MCF 10A (cell line): ENCODE results near the gene SYT17. TPM values are rescaled to one million over a fixed set of nuclear protein-coding genes. Genes with fewer than 3 reads are reported as not detected.

Source experiments
- BruUV-seq: library from RNA; stranded (reverse); fragments of 400-500 nt; replicated peaks from 2 replicates; lab custom pipeline; 2021; lab: Mats Ljungman, UMichigan
- CTCF ChIA-PET: fragments of 300-600 bp; sonication (Branson Sonifier 250); formaldehyde crosslinking; extraction: SDS; loops from one replicate; lab custom pipeline; 2021; ENCODE audit warnings: antibody characterized with exemption, inconsistent platforms; lab: Yijun Ruan, JAX
- POLR2A ChIA-PET: fragments of 300-600, 350-650 bp; sonication (Branson Sonifier 250); formaldehyde crosslinking; extraction: SDS; loops from one replicate; lab custom pipeline; 2020; ENCODE audit warnings: antibody characterized with exemption, inconsistent platforms; lab: Yijun Ruan, JAX
- DNase-seq: peaks from one replicate; pipeline ENCODE4 v3.0.0-alpha.2; 2018; ENCODE audit not compliant: unreplicated experiment
- H3K27ac Mint-ChIP-seq: one replicate; pipeline ENCODE4 v1.8.0; 2022; ENCODE audit warnings: mild to moderate bottlenecking, low read depth, mixed read lengths; ENCODE audit not compliant: unreplicated experiment
- H3K27me3 Mint-ChIP-seq: one replicate; pipeline ENCODE4 v1.8.0; 2022; ENCODE audit warnings: mixed read lengths; ENCODE audit not compliant: insufficient read depth, unreplicated experiment
- H3K36me3 Mint-ChIP-seq: one replicate; pipeline ENCODE4 v1.8.0; 2022; ENCODE audit warnings: mild to moderate bottlenecking, moderate library complexity, mixed read lengths; ENCODE audit not compliant: insufficient read depth, unreplicated experiment
- H3K4me1 Mint-ChIP-seq: one replicate; pipeline ENCODE4 v1.8.0; 2022; ENCODE audit warnings: mixed read lengths; ENCODE audit not compliant: insufficient read depth, unreplicated experiment
- H3K4me3 Mint-ChIP-seq: one replicate; pipeline ENCODE4 v1.8.0; 2022; ENCODE audit warnings: mild to moderate bottlenecking, moderate library complexity, mixed read lengths; ENCODE audit not compliant: unreplicated experiment
- H3K9me3 Mint-ChIP-seq: one replicate; pipeline ENCODE4 v1.8.0; 2022; ENCODE audit warnings: mixed read lengths; ENCODE audit not compliant: unreplicated experiment
- CTCF ChIP-seq: fragments of 200-600 bp; IDR thresholded peaks from one replicate; pipeline ENCODE4 v1.8.0; 2022; ENCODE audit warnings: antibody characterized with exemption, mild to moderate bottlenecking; ENCODE audit not compliant: unreplicated experiment
- intact Hi-C: fragments of 100-400 bp; cut with micrococcal nuclease; formaldehyde crosslinking; loops from 2 replicates; pipeline ENCODE4 v1.14.1; 2022
- total RNA-seq: library from RNA; stranded (reverse); gene quantifications from 2 replicates; pipeline ENCODE4 v1.2.3, GENCODE V29; 2022

Gene SYT17
- total RNA-seq, 1 experiment from 2014 or later = not detected

GRCh38 chr16:19218581-19218980, 50.5 kb downstream of the SYT17 start:
- intact Hi-C loops = no loop called here
- CTCF ChIA-PET = no interaction called here
- BruUV-seq = no TSS peak
- Mint-ChIP-seq H3K36me3 (no peaks in the 10 kb centered on the region), H3K4me1 (no peaks in the 10 kb centered on the region), H3K27me3 (peaks cover 15% of the 10 kb centered on the region), H3K27ac (no peak overlapping the region), H3K9me3 (no peaks in the 10 kb centered on the region), H3K4me3 (no peak overlapping the region)
- POLR2A ChIA-PET = no interaction called here
- TF ChIP-seq CTCF = no peak
- no peak for DNase-seq

GRCh38 chr16:19219836-19220235, 51.8 kb downstream of the SYT17 start:
- BruUV-seq = no TSS peak
- POLR2A ChIA-PET = no interaction called here
- no peak for TF ChIP-seq CTCF
- no peak for DNase-seq
- peaks cover 15% of the 10 kb centered on the region for H3K27me3 Mint-ChIP-seq
- H3K27ac Mint-ChIP-seq = no peak overlapping the region
- intact Hi-C loops = loop anchor here (5.0 kb wide), 1 partner anchor 157 kb away; no protein-coding TSS in a partner anchor
- no peak overlapping the region for H3K4me3 Mint-ChIP-seq
- H3K4me1 Mint-ChIP-seq = no peaks in the 10 kb centered on the region
- no peaks in the 10 kb centered on the region for H3K36me3 Mint-ChIP-seq
- CTCF ChIA-PET = no interaction called here
- peaks cover 9% of the 10 kb centered on the region for H3K9me3 Mint-ChIP-seq

GRCh38 chr16:19223235-19224170, 55.5 kb downstream of the SYT17 start:
- Mint-ChIP-seq H3K36me3 (no peaks in the 10 kb centered on the region), H3K4me1 (peaks cover 11% of the 10 kb centered on the region), H3K4me3 (no peak overlapping the region), H3K27me3 (peaks cover 3% of the 10 kb centered on the region), H3K9me3 (peaks cover 9% of the 10 kb centered on the region), H3K27ac (no peak overlapping the region)
- ChIA-PET CTCF (interaction anchor here (0.6 to 2.6 kb wide), 15 partner anchors 8 to 1117 kb away, joined by 3 to 11 read pairs (median 3); no protein-coding TSS in a partner anchor), POLR2A (no interaction called here)
- intact Hi-C loops = loop anchor here (5.0 kb wide), 1 partner anchor 154 kb away; no protein-coding TSS in a partner anchor
- peak; percentile 58 for TF ChIP-seq CTCF
- BruUV-seq = no TSS peak
- DNase-seq = peak; percentile 61

- no peak for TF ChIP-seq CTCF
- Mint-ChIP-seq H3K4me3 (no peak overlapping the region), H3K27ac (no peak overlapping the region), H3K27me3 (no peaks in the 10 kb centered on the region), H3K36me3 (no peaks in the 10 kb centered on the region), H3K9me3 (peaks cover 9% of the 10 kb centered on the region), H3K4me1 (peaks cover 11% of the 10 kb centered on the region)
- intact Hi-C loops = no loop called here
- no peak for DNase-seq
- BruUV-seq = no TSS peak
- ChIA-PET POLR2A (no interaction called here), CTCF (interaction anchor here (0.5 kb wide), 1 partner anchor 51 kb away, joined by 3 read pairs; no protein-coding TSS in a partner anchor)
Measured at GRCh38 chr16:19225651-19226050, 57.6 kb downstream of the SYT17 start.
